ENCODE results near the gene PTGIS. TPM values are rescaled to one million over a fixed set of nuclear protein-coding genes. Genes with fewer than 3 reads are reported as not detected.
"Not testable (repeated sequence)": the region's sequence is repeated elsewhere in the genome, so short reads cannot be mapped to it uniquely, and the experiment has no call there.

Gene PTGIS
- total RNA-seq, 1 donor from 2014 or later: not detected

GRCh38 chr20:49566401-49567364 is 1.3 kb downstream of the PTGIS start:
- TF ChIP-seq, protein P1, sequence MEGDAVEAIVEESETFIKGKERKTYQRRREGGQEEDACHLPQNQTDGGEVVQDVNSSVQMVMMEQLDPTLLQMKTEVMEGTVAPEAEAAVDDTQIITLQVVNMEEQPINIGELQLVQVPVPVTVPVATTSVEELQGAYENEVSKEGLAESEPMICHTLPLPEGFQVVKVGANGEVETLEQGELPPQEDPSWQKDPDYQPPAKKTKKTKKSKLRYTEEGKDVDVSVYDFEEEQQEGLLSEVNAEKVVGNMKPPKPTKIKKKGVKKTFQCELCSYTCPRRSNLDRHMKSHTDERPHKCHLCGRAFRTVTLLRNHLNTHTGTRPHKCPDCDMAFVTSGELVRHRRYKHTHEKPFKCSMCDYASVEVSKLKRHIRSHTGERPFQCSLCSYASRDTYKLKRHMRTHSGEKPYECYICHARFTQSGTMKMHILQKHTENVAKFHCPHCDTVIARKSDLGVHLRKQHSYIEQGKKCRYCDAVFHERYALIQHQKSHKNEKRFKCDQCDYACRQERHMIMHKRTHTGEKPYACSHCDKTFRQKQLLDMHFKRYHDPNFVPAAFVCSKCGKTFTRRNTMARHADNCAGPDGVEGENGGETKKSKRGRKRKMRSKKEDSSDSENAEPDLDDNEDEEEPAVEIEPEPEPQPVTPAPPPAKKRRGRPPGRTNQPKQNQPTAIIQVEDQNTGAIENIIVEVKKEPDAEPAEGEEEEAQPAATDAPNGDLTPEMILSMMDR (conservative IDR thresholded peaks at IDR 0.05; ENCODE audit: low read depth, low read length): no peak
- H3K4me3 ChIP-seq (ENCODE audit: low read depth, low read length): no peak overlapping the region
- DNase-seq (ENCODE audit: low read depth): no peak

- DNase-seq (ENCODE audit: low read depth): not testable (repeated sequence)
These were observed 2.9 kb downstream of the PTGIS start for GRCh38 chr20:49564991-49565390.

DNA sequence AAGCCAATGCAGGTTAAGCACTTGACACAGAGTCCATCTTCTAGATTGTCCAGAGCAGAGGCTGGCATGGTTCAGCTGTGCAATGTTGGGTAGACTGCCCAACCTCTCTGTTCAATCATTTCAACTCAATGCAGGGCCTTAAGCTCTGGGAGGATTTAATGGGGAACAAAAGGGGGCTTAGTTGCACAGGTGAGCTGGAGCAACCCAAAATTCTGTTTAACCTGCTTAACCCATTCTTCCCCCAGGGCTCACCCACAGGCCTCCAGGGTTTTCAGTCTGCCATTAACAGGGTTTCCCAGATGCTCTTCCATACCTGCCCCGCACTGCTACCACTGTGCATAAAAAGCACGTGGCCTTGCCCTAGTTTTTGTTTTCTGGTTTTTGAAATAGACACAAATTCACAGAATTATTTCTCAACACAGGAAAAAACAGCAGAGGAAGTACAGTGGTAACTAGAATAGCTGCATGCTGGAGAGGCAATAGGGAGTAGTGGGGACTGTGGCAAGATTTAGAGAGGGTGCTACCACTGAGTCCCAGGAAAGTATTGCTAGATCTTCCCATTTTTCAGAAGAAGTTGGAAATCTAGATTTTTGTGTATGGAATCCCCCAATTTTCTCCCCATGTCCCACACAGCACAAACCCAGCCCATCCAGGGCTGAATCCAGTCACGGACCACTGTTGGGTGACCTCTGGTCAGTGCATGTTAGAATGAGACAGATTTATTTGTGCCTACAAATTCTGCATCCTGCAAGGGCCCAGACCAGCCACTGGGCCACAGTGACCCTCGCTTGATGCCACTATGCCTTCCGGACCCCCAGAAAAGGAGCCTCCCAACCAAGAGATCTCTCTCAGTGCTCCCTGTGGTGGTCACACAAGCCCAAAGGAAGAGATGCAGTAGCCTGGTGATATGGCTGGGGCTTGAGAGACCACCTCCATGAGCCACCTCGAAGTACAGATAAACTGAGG is 4.6 kb downstream of the PTGIS start:
- H3K4me3 ChIP-seq (ENCODE audit: low read depth, low read length): no peak overlapping the region
- TF ChIP-seq, protein P1 (conservative IDR thresholded peaks at IDR 0.05; ENCODE audit: low read depth, low read length): no peak
- DNase-seq (ENCODE audit: low read depth): no peak

More at GRCh38 chr20:49564991-49565390, 2.9 kb downstream of the PTGIS start:
- not testable (repeated sequence) for H3K4me3 ChIP-seq (ENCODE audit: low read depth, low read length)

- no peak overlapping the region for H3K4me3 ChIP-seq (ENCODE audit: low read depth, low read length)
- DNase-seq (ENCODE audit: low read depth): no peak
- TF ChIP-seq, protein P1 (conservative IDR thresholded peaks at IDR 0.05; ENCODE audit: low read depth, low read length): no peak
These were observed 5.5 kb downstream of the PTGIS start for GRCh38 chr20:49562311-49563014.

DNA sequence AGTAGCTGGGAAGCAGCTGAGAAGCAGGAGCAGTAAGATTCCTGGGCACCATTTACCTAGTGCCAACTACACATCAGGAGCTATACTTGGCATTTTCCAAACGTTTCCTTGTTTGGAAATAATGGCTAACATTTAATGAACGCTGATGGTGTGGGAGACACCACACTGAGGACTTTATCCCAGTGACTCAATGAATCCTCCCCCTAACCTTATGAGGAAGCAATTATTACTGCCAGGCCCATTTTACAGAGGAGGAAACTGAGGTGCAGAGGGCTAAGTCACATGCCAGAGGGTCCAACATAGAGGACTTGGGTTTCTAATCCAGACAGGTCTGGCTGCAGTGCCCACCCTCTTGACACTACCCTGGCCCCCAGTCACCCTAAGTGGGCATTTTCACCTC is 6.1 kb downstream of the PTGIS start:
- DNase-seq (ENCODE audit: low read depth): no peak
- H3K4me3 ChIP-seq (ENCODE audit: low read depth, low read length): no peak overlapping the region
- TF ChIP-seq, protein P1 (conservative IDR thresholded peaks at IDR 0.05; ENCODE audit: low read depth, low read length): no peak

DNA sequence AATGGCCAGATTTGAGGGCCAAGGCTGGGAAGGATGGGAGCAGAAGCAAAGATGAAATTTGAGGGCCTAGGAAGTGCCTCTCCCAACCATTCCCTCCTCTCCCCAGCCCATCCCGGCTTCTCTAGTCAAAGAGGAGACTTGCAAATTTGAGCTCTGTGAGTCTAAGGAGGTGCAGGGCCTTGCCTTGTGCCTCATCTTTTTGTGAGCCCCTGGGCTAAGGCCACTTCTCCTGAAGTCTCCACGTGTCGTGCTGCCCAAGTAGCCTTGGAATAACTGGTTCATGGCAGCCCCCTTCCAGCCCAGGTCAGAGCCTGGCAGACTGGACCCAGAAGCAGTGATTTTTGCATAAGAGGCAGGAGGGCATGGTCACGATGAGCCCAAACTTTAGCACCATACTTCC is 6.7 kb downstream of the PTGIS start:
- TF ChIP-seq, protein P1 (conservative IDR thresholded peaks at IDR 0.05; ENCODE audit: low read depth, low read length): no peak
- DNase-seq (ENCODE audit: low read depth): no peak

More for the DNA sequence above, 6.7 kb downstream of the PTGIS start:
- H3K4me3 ChIP-seq (ENCODE audit: low read depth, low read length): no peak overlapping the region

All from epithelial cell of proximal tubule (primary cell).